GM10847 (cell line): Measurements from ENCODE around the gene IGFBP6.

Experiments used
- POLR2A ChIP-seq: IDR thresholded peaks from 2 replicates; pipeline ENCODE4 v1.6.1; 2011; ENCODE audit not compliant: insufficient read length; ENCODE audit errors: extremely low read depth

IGFBP6 gene

GRCh38 chr12:53147653-53148052 lies 50.2 kb downstream of the IGFBP6 start:
- no peak for TF ChIP-seq POLR2A

DNA sequence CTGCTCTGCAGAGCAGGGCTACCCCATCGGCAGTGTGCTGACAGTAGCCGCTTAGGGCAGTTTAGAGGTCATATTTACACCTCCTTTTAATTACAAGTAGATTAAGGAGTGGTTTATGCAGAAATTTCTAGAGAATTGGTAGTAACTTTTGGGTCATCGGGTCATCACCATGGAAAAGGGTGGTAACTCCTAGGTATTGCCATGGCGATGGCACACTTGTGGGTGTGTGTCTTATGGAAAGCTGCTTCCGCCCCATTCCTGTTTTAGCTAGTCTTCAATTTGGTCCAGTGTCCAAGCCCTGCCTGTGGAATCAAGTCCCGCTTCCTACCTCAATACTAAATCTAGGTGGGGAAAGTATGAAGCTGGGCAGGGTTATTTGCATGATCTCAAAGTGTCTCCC lies 53.6 kb downstream of the IGFBP6 start:
- no peak for TF ChIP-seq POLR2A
